Keratinocyte (primary cell): ENCODE measurements around the gene ABHD2.

Source experiments
- CTCF ChIP-seq, 3 experiments: IDR thresholded peaks in 1 of 3; conservative IDR thresholded peaks in 1 of 3; optimal IDR thresholded peaks in 1 of 3; 2 replicates in 2 of 3; 3 replicates in 1 of 3; pipeline versions ENCODE3 to v1.5.1; 2011; ENCODE audit warnings: low read length in 3 of 3, mild to moderate bottlenecking in 3 of 3, moderate library complexity in 2 of 3, control low read depth in 1 of 3, inconsistent platforms in 1 of 3; ENCODE audit not compliant: insufficient read depth in 2 of 3; ENCODE audit errors: extremely low read depth in 1 of 3
- EZH2 ChIP-seq: IDR thresholded peaks from one replicate; pipeline ENCODE4 v1.6.1; 2012; ENCODE audit warnings: inconsistent platforms, mild to moderate bottlenecking, low read length, moderate library complexity

GRCh38 chr15:89231832-89232231, 143.6 kb downstream of the ABHD2 start:
- no peak for TF ChIP-seq EZH2
- no peak for TF ChIP-seq CTCF (optimal IDR thresholded peaks at IDR 0.05 in 1 of 3, IDR thresholded peaks at IDR 0.05 in 1 of 3, conservative IDR thresholded peaks at IDR 0.05 in 1 of 3; ENCODE audit: extremely low read depth in 1 of 3, insufficient read depth in 2 of 3, low read length in 3 of 3)
